Memory B cell (primary cell): ENCODE results near the gene PTF1A.

Experiments
- ATAC-seq: fragments of 150-1000 bp; cut with Tn5 transposase; 2 replicates; pipeline ENCODE4 v1.10.0; 2021; ENCODE audit warnings: low read depth, mild to moderate bottlenecking, moderate library complexity
- DNase-seq, 2 donors: peaks; one replicate each; pipeline ENCODE4 v3.0.0; 2022; ENCODE audit warnings: low spot score in 2 of 2
- H3K27ac Mint-ChIP-seq: one replicate; pipeline ENCODE4 v1.8.0; 2022; ENCODE audit warnings: mild to moderate bottlenecking, moderate library complexity, mixed read lengths
- H3K27me3 Mint-ChIP-seq: one replicate; pipeline ENCODE4 v1.8.0; 2022; ENCODE audit warnings: mixed read lengths
- H3K36me3 Mint-ChIP-seq: one replicate; pipeline ENCODE4 v1.8.0; 2022; ENCODE audit warnings: mild to moderate bottlenecking, mixed read lengths
- H3K4me1 Mint-ChIP-seq: one replicate; pipeline ENCODE4 v1.8.0; 2022; ENCODE audit warnings: mixed read lengths
- H3K4me3 Mint-ChIP-seq: one replicate; pipeline ENCODE4 v1.8.0; 2022; ENCODE audit warnings: mild to moderate bottlenecking, moderate library complexity, mixed read lengths
- H3K9me3 Mint-ChIP-seq: one replicate; pipeline ENCODE4 v1.8.0; 2022; ENCODE audit warnings: mixed read lengths

Gene PTF1A

GRCh38 chr10:23194966-23195845, 3.1 kb downstream of the PTF1A start:
- ATAC-seq: no peak
- Mint-ChIP-seq H3K27me3 (peaks cover 26% of the 10 kb centered on the region), H3K4me3 (no peak overlapping the region), H3K36me3 (no peaks in the 10 kb centered on the region), H3K9me3 (no peaks in the 10 kb centered on the region), H3K4me1 (peaks cover 2% of the 10 kb centered on the region), H3K27ac (no peak overlapping the region)
- no peak for DNase-seq

- Mint-ChIP-seq H3K36me3 (no peaks in the 10 kb centered on the region), H3K4me3 (no peak overlapping the region), H3K9me3 (no peaks in the 10 kb centered on the region), H3K27ac (no peak overlapping the region), H3K4me1 (no peaks in the 10 kb centered on the region), H3K27me3 (peaks cover 26% of the 10 kb centered on the region)
- ATAC-seq (no peak), DNase-seq (no peak)
Observed at GRCh38 chr10:23195846-23196600, 3.9 kb downstream of the PTF1A start.

GRCh38 chr10:23196915-23197314, 4.8 kb downstream of the PTF1A start:
- Mint-ChIP-seq H3K9me3 (no peaks in the 10 kb centered on the region), H3K36me3 (no peaks in the 10 kb centered on the region), H3K27ac (no peak overlapping the region), H3K4me1 (no peaks in the 10 kb centered on the region), H3K4me3 (no peak overlapping the region), H3K27me3 (peaks cover 26% of the 10 kb centered on the region)
- DNase-seq (no peak), ATAC-seq (no peak)

- Mint-ChIP-seq H3K4me1 (no peaks in the 10 kb centered on the region), H3K9me3 (no peaks in the 10 kb centered on the region)
Observed at GRCh38 chr10:23197416-23197861, 5.3 kb downstream of the PTF1A start.

GRCh38 chr10:23198610-23198939, 6.5 kb downstream of the PTF1A start:
- Mint-ChIP-seq H3K36me3 (no peaks in the 10 kb centered on the region), H3K27me3 (peaks cover 20% of the 10 kb centered on the region), H3K27ac (no peak overlapping the region), H3K9me3 (no peaks in the 10 kb centered on the region), H3K4me3 (no peak overlapping the region), H3K4me1 (no peaks in the 10 kb centered on the region)
- ATAC-seq (no peak), DNase-seq (no peak)

More at GRCh38 chr10:23197416-23197861, 5.3 kb downstream of the PTF1A start:
- ATAC-seq (no peak), DNase-seq (no peak)
- Mint-ChIP-seq H3K4me3 (no peak overlapping the region), H3K36me3 (no peaks in the 10 kb centered on the region), H3K27ac (no peak overlapping the region), H3K27me3 (peaks cover 25% of the 10 kb centered on the region)

GRCh38 chr10:23198940-23199767, 7.0 kb downstream of the PTF1A start:
- no peak for ATAC-seq
- no peaks in the 10 kb centered on the region for H3K4me1 Mint-ChIP-seq
- no peak for DNase-seq
- peaks cover 18% of the 10 kb centered on the region for H3K27me3 Mint-ChIP-seq
- no peaks in the 10 kb centered on the region for H3K36me3 Mint-ChIP-seq
- H3K4me3 Mint-ChIP-seq: no peak overlapping the region
- H3K27ac Mint-ChIP-seq: no peak overlapping the region
- H3K9me3 Mint-ChIP-seq: no peaks in the 10 kb centered on the region

- ATAC-seq: no peak
- Mint-ChIP-seq H3K36me3 (no peaks in the 10 kb centered on the region), H3K4me1 (no peaks in the 10 kb centered on the region), H3K9me3 (no peaks in the 10 kb centered on the region), H3K4me3 (no peak overlapping the region), H3K27me3 (peaks cover 22% of the 10 kb centered on the region), H3K27ac (no peak overlapping the region)
- DNase-seq: no peak
Observed at GRCh38 chr10:23199768-23200511, 7.8 kb downstream of the PTF1A start.

GRCh38 chr10:23200586-23200985, 8.5 kb downstream of the PTF1A start:
- Mint-ChIP-seq H3K27ac (no peak overlapping the region), H3K9me3 (no peaks in the 10 kb centered on the region), H3K27me3 (peaks cover 20% of the 10 kb centered on the region), H3K36me3 (no peaks in the 10 kb centered on the region), H3K4me3 (no peak overlapping the region), H3K4me1 (no peaks in the 10 kb centered on the region)
- ATAC-seq (no peak), DNase-seq (no peak)

- Mint-ChIP-seq H3K4me3 (no peak overlapping the region), H3K27me3 (peaks cover 20% of the 10 kb centered on the region), H3K27ac (no peak overlapping the region), H3K36me3 (no peaks in the 10 kb centered on the region), H3K9me3 (no peaks in the 10 kb centered on the region), H3K4me1 (no peaks in the 10 kb centered on the region)
- DNase-seq (no peak), ATAC-seq (no peak)
Observed at GRCh38 chr10:23200997-23201652, 9.0 kb downstream of the PTF1A start.

GRCh38 chr10:23201837-23202236, 9.7 kb downstream of the PTF1A start:
- H3K36me3 Mint-ChIP-seq: no peaks in the 10 kb centered on the region
- H3K27ac Mint-ChIP-seq: no peak overlapping the region
- H3K4me1 Mint-ChIP-seq: no peaks in the 10 kb centered on the region
- ATAC-seq (no peak), DNase-seq (no peak)
- no peaks in the 10 kb centered on the region for H3K9me3 Mint-ChIP-seq
- peaks cover 17% of the 10 kb centered on the region for H3K27me3 Mint-ChIP-seq
- H3K4me3 Mint-ChIP-seq: no peak overlapping the region

GRCh38 chr10:23202779-23203178, 10.7 kb downstream of the PTF1A start:
- Mint-ChIP-seq H3K4me1 (no peaks in the 10 kb centered on the region), H3K4me3 (no peak overlapping the region), H3K27ac (no peak overlapping the region), H3K36me3 (no peaks in the 10 kb centered on the region), H3K9me3 (no peaks in the 10 kb centered on the region), H3K27me3 (peaks cover 16% of the 10 kb centered on the region)
- DNase-seq: no peak
- no peak for ATAC-seq

GRCh38 chr10:23203369-23204325, 11.5 kb downstream of the PTF1A start:
- Mint-ChIP-seq H3K27ac (no peak overlapping the region), H3K36me3 (no peaks in the 10 kb centered on the region), H3K9me3 (no peaks in the 10 kb centered on the region), H3K4me1 (no peaks in the 10 kb centered on the region), H3K4me3 (no peak overlapping the region), H3K27me3 (peaks cover 12% of the 10 kb centered on the region)
- no peak for ATAC-seq
- no peak for DNase-seq
